GM21825 (cell line): ENCODE measurements around the gene TYROBP.
"Not testable (repeated sequence)": the region's sequence is repeated elsewhere in the genome, so short reads cannot be mapped to it uniquely, and the experiment has no call there.

Source experiments
- ATAC-seq: cut with Tn5 transposase; IDR thresholded peaks from one replicate; pipeline ENCODE4 v1.9.1; 2021; ENCODE audit warnings: mild to moderate bottlenecking, moderate library complexity; ENCODE audit not compliant: unreplicated experiment

The TYROBP gene

DNA sequence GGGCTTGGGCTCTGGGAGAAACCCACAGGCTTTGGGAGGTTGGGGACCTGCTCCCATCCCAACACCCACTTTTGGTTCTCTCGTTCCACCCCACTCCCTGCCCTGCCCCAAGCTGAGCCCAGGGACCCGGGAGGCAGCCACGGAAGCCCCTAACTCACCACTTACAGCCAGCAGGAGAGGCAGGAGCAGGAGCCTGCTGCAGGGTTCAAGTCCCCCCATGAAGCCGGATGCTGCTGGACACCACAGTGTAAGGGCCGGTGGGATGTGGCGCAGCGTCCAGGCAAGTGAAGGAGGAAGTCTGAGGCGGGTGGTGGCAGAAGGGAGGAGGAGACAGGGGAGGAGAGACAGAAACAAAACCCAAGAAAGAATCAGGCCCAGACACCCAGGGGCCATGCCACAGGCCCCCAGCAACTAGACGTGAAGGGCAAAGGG lies at the start of gene TYROBP:
Gene TYROBP, minus strand, starts transcription at position 286 of the 432 bp plus-strand sequence. Its CDS starts 67 bp downstream, at position 219.
- no peak for ATAC-seq

DNA sequence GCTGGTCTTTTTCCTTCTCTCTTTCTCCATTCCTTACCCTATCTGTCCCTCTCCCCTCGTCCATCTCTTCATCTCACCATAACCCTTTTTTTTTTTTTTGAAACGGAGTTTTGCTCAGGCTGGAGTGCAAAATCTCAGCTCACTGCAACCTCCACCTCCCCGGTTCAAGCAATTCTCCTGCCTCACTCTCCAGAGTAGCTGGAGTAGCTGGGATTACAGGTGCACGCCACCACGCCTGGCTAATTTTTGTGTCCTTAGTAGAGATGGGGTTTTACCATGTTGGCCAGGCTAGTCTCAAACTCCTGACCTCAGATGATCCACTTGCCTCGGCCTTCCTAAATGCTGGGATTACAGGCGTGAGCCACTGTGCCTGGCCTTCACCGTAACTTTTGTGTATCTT lies 49.3 kb upstream of the TYROBP start:
- not testable (repeated sequence) for ATAC-seq

DNA sequence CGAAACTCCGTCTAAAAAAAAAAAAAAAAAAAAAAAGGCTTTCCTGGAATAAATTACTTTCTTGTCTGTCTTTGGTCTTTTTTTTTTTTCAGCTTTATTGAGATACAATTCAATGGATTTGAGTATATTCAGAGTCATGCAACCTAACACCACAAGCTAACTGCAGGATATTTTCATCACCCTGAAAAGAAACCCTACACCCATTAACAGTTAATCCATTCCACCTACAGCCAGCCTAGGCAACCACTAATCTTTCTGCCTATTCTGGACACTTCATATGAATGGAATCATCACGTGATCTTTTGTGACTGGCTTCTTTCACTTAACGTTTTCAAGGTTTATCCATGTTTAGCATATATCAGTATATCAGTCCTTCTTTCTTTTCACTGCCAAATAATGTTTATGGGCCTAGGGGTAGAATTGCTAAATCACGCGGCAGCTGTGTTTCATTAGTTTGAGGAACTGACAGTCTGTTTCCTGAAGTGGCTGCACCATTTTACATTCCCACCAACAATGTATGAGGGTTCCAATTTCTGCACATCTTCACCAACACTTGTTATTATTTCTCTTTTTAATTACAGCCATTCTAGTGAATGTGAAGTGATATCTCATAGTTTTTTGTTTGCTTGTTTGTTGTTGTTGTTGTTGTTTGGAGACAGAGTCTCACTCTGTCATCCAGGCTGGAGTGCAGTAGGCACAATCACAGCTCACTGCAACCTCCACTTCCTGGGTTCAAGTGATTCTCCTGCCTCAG lies 48.0 kb upstream of the TYROBP start:
- ATAC-seq: no peak

DNA sequence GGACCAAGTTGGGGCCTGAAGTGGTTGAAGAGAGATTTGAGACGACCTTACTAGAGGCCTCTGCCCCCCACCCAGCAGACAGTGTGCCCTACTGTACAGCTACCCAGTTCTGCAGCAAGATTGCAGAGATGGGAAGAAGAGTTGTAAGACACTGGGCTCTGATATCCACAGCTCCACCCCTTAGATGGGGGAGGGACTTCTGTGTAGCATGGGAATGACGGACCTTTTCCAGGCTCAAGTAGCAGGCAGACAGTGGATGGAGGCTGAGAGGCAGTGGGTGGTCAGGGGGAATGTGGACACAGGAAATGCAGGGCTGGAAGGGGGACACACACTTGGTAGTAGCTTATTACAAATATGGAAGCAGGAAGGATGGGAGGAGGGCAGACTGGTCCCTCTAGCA lies 41.0 kb upstream of the TYROBP start:
- no peak for ATAC-seq

DNA sequence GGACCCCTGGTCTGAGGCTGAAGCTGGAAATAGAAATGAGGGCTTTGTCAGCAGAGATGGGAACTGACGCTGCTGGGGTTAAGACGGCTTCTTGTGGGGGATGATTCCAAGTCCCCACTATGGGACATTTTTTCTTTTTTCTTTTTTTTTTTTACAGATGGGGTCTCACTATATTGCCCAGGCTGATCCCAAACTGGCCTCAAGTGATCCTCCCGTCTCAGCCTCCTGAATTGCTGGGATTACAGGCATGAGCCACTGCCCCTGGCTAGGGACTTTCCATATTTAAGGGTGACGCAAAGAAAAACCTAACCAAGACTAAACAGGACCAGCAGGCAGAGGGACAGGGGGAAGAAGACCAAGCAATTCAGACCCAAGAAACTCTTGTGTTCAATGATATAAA lies 38.1 kb upstream of the TYROBP start:
- ATAC-seq: no peak

DNA sequence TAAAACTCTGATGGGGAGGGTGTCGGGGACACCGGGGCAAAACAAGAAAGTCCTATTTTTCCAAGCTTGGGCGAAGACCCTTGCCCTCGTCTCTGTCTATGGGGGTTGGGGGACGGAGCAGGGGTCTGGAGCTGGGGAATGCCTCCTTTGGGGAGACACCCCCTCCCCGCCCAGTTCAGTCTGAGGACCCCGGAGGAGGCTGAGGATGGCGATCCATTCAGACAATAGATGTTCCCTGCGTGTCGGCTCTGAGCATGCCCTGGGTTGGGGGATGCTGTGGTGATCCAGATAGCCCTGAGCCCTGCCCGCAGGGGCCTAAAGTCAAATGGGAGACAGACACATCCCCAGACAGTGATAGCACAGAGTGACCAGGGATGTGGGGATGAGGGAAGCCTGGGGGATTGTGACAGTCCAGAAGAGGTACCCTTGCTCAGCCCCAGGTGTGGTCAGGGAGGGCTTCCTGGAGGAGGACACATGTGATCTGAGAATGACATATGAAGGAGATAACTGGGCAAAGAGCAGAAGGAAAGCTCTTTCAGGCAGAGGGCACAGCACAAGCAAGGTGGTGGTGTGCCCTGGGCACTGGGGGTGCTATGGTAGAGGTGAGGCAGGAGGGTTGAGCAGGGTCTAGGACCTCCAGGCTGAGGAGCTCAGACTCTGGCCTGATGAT lies 37.2 kb upstream of the TYROBP start:
- no peak for ATAC-seq

DNA sequence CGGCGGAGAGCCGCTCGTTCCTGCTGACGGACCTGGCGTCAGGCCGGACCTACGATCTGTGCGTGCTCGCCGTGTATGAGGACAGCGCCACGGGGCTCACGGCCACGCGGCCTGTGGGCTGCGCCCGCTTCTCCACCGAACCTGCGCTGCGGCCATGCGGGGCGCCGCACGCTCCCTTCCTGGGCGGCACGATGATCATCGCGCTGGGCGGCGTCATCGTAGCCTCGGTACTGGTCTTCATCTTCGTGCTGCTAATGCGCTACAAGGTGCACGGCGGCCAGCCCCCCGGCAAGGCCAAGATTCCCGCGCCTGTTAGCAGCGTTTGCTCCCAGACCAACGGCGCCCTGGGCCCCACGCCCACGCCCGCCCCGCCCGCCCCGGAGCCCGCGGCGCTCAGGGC lies 36.5 kb upstream of the TYROBP start:
- no peak for ATAC-seq

DNA sequence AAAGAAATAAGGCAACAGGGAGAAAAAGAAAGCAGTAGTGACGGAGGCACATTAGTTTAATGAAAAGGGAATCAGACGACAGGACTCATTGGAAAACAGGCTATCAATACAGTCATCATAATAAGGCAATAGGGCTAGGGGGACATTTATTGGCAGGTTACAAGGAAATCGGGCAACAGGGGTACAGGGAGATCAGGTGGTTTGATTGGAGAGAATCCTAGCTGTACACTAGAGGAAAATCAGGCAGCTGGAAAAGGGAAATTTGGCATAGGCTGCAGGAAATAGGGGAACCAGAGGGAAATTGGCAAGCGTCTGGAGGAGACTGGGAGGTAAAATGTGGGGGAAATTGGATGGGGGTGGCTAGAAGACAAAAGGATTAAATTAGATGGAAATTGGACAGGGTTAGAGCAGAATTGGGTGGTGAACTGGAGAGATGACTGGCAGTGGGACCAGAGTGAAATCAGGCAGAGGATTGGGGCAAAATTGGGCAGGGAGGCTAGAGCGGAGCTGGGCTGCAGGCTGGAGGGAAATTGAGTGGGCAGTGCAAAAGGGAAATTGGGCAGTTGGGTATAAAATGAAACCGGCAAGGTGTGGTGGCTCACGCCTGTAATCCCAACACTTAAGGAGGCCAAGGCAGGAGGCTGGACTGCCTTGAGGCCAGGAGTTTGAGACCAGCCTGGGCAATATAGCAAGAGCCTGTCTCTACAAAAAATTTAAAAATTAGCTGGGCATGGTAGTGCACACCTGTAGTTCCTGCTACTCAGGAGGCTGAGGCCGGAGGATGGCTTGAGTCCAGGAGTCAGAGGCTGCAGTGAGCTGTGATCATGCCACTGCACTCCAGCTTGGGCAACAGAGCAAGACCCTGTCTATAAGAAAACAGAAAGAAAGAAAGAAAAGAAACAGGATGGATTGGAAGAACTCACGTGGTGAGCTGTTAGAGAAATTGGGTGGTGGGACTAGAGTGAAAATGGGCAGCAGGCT lies 35.5 kb upstream of the TYROBP start:
- no peak for ATAC-seq

DNA sequence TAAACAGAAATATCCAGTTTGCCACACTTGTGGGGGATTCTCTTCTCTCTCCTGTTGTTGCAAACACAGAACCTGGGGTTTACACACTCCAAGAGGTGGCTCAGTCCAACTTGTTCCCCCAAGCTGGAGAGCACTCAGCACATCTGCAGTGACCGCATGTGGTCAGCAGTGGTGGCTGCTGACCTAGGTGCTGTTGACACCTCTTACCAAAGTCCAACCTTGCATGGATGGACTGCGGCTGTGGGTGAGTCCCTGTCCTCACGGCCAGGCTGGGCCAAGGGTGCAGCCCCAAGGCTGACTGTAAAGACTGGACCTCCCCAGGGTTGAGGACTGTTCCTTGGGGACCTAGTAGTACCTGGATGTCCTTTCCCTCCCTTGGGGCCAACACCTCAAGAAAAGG lies 34.1 kb upstream of the TYROBP start:
- ATAC-seq: no peak

DNA sequence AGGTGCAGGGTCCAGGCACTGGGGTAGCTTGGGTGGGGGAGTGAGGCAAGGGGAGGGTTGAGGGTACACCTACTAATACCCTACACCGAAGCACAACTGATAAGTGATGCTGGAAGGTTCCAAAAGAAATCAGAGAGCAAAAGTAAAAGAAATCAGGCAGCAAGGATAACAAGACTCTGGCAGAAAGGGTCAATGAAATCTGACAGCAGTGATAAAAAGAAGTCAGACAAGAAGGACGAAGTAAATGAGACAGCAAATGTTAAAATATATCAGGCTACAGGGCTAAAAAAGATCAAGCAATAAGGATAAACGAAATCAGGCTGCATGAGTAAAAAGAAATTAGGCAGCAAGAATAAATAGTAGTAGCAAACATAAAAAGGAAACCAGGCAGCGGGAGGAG lies 32.7 kb upstream of the TYROBP start:
- no peak for ATAC-seq

DNA sequence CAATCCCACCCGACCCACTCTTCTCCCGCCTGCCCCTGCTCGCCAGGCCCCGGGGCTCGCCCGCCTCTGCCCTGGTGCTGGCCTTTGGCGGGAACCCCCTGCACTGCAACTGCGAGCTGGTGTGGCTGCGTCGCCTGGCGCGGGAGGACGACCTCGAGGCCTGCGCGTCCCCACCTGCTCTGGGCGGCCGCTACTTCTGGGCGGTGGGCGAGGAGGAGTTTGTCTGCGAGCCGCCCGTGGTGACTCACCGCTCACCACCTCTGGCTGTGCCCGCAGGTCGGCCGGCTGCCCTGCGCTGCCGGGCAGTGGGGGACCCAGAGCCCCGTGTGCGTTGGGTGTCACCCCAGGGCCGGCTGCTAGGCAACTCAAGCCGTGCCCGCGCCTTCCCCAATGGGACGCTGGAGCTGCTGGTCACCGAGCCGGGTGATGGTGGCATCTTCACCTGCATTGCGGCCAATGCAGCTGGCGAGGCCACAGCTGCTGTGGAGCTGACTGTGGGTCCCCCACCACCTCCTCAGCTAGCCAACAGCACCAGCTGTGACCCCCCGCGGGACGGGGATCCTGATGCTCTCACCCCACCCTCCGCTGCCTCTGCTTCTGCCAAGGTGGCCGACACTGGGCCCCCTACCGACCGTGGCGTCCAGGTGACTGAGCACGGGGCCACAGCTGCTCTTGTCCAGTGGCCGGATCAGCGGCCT lies 32.1 kb upstream of the TYROBP start:
- no peak for ATAC-seq

DNA sequence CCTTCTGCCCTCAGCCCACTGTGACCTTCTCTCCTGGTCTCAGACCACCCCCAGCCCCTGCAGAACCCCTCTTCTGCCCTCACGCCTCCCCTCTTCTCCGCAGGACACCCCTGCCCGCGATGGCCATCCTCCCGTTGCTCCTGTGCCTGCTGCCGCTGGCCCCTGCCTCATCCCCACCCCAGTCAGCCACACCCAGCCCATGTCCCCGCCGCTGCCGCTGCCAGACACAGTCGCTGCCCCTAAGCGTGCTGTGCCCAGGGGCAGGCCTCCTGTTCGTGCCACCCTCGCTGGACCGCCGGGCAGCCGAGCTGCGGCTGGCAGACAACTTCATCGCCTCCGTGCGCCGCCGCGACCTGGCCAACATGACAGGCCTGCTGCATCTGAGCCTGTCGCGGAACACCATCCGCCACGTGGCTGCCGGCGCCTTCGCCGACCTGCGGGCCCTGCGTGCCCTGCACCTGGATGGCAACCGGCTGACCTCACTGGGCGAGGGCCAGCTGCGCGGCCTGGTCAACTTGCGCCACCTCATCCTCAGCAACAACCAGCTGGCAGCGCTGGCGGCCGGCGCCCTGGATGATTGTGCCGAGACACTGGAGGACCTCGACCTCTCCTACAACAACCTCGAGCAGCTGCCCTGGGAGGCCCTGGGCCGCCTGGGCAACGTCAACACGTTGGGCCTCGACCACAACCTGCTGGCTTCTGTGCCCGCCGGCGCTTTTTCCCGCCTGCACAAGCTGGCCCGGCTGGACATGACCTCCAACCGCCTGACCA lies 31.4 kb upstream of the TYROBP start:
- no peak for ATAC-seq

DNA sequence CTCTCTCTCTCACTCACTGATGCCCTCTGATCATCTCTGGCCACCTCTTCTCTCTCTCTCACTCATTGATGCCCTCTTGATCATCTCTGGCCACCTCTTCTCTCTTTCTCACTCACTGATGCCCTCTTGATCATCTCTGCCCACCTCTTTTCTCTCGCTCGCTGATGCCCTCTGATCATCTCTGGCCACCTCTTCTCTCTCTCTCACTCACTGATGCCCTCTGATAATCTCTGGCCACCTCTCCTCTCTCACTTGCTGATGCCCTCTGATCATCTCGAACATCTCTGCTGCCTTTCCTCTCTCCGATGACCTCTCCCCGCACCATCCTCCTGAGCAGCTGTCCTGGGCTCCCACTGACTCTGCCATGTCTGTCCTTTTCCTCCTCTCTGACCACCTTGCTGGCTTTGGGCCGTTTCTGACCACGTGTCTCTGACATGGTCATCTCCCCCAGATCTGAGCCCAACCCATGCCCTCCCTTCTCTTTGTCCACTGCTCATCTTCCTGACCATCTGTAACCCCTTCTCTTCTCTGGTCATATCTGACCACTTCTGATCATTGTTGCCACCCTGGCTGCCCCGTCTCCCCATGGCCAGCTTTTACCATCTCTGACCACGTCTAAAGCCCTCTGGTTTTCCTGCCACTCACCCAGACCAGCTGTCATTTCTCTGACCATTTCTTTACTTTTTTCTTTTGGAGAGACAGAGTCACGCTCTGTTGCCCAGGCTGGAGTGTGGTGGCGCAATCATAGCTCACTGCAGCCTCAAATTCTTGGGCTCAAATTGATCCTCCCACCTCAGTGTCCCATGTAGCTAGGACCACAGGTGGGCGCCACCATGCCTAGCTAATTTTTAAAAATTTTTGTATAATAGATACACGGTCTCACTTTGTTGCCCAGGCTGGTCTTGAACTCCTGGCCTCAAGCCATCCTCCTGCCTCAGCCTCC lies 30.5 kb upstream of the TYROBP start:
- ATAC-seq: no peak

DNA sequence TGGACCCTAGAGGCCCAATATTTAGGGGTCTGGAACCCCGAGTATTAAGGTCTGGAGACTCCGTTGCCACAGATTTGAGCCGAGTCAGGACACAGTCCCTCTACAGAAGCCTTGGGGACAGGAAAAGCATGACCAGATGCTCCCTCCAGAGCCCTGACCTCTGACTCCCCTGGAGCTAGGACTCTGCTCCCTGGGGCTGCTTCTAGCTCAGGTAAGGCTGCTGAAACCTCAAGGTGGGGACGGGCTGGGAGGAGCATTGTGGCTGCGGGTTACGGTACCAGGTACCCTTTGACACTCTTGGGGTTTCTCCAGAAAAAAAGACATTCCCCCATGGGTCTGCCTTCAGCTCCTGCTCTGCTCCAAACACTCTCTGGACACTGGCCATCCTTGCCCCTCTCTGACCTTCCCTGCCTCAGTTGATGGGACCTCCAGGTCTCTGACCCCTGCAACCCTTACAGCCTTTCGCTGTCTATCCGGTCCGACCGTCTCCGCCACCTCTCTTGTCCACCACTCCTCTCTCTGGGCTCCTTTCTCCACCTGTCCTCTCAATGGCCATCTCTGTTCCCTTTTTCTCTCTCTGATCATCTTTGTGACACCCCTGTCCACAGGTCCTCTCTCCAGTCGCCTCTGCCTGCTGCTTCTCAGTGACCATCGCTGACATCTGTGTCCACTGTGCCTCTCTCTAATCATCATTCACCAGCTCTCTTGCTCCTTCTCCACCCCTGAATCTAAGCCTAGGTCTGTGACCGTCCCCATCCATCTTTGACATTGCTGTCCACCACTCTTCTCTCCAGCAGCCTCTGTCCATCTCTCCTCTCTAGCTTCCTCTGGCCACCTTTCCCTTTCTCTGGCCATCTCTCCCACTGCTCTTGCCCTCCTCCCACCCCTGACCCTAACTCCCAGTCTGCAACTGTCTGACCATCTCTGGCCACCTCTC lies 29.5 kb upstream of the TYROBP start:
- no peak for ATAC-seq

DNA sequence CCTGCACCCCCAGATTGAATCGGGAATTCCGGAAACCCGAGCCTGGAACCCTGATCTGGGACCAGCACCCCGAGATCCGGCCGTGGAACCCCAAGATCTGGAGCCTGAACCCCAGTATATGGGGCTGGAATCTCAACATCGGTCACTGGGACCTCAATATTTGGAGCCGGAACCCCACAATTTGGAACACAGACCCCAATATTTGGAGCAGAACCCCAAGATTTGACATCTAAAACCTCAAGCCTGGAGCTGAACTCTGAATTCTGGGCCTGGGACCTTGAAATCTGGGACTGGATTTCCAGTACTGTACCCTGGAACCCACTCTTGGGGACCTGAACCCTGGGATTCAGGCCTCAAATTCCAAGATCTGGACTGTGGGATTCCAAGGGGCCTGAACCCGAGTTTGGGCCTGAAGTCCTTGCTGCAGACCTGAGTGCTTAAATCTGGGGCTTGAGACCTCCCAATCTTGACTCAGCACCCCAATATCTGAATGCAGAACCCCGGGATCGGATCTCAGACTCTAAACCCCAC lies 28.7 kb upstream of the TYROBP start:
- no peak for ATAC-seq

DNA sequence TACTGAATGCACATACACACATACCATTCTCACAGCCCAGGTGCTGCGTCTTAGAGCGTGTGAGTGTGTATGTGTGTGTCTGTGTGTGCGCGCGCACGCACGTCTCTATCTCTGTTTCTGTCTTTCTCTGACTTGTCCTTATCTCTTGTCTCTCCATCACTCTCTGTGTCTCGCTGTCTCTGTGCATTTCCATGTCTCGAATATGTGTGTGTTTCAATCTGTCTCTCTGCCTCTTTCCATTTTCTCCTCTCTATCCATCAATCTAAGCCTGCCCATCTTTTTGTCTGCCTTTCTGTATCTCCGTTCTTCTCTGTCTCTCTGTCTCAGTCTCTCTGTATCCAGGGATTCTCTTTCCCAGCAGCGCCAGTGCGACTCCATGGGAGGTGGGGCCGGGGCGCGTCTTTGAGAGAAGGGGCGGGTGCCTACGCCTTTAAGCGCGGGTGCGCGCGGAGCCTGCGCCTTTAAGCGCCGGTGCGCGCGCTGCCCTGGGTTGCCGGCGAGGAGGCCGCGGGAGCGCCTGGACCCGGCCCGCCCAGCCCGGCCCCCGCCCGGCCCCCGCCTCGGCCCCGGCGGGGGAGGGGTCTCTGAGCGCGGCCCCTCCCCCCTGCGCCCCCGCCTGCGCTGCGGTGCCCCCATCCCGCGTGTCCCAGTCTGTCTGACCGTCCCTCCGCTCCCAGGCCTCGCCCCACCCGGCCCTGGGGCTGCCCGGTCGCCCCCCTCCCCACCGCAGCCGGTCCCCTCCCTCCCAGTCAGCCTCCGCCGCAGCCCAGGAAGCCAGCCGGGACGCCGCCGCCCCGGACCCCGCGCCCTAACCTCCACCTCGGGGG lies 28.0 kb upstream of the TYROBP start, which contains the start of gene LRFN3:
Gene LRFN3, plus strand, starts transcription at position 464 of the 827 bp plus-strand sequence. CDS start 3,052 bp downstream, outside the sequence.
- no peak for ATAC-seq
